ENCODE data around the gene HS3ST4.
"Not testable (repeated sequence)": the region's sequence is repeated elsewhere in the genome, so short reads cannot be mapped to it uniquely, and the experiment has no call there.

The HS3ST4 gene

GRCh38 chr16:26005336-26005735 lies 313.6 kb downstream of the HS3ST4 start:
- DNase-seq (ENCODE audit: low read depth) = no peak

GRCh38 chr16:26012376-26012775 lies 320.6 kb downstream of the HS3ST4 start:
- no peak for DNase-seq (ENCODE audit: low read depth)

- DNase-seq (ENCODE audit: low read depth) = no peak
These were observed 324.0 kb downstream of the HS3ST4 start for GRCh38 chr16:26015776-26016175.

- no peak for DNase-seq (ENCODE audit: low read depth)
These were observed 325.2 kb downstream of the HS3ST4 start for GRCh38 chr16:26016989-26017388.

GRCh38 chr16:26019381-26020242 lies 327.9 kb downstream of the HS3ST4 start:
- DNase-seq (ENCODE audit: low read depth) = no peak

- DNase-seq (ENCODE audit: low read depth) = no peak
These were observed 335.1 kb downstream of the HS3ST4 start for GRCh38 chr16:26026709-26027450.

- DNase-seq (ENCODE audit: low read depth) = no peak
These were observed 339.5 kb downstream of the HS3ST4 start for GRCh38 chr16:26031286-26031685.

GRCh38 chr16:26032661-26033060 lies 340.9 kb downstream of the HS3ST4 start:
- DNase-seq (ENCODE audit: low read depth) = not testable (repeated sequence)

- no peak for DNase-seq (ENCODE audit: low read depth)
These were observed 350.4 kb downstream of the HS3ST4 start for GRCh38 chr16:26041952-26042668.

GRCh38 chr16:26050472-26050871 lies 358.7 kb downstream of the HS3ST4 start:
- no peak for DNase-seq (ENCODE audit: low read depth)

GRCh38 chr16:26051063-26051462 lies 359.3 kb downstream of the HS3ST4 start:
- no peak for DNase-seq (ENCODE audit: low read depth)

- no peak for DNase-seq (ENCODE audit: low read depth)
These were observed 362.1 kb downstream of the HS3ST4 start for GRCh38 chr16:26053889-26054288.

GRCh38 chr16:26058326-26058725 lies 366.6 kb downstream of the HS3ST4 start:
- DNase-seq (ENCODE audit: low read depth) = no peak

GRCh38 chr16:26070302-26071100 lies 378.7 kb downstream of the HS3ST4 start:
- no peak for DNase-seq (ENCODE audit: low read depth)

- no peak for DNase-seq (ENCODE audit: low read depth)
These were observed 379.5 kb downstream of the HS3ST4 start for GRCh38 chr16:26071101-26071866.

- DNase-seq (ENCODE audit: low read depth) = no peak
These were observed 387.1 kb downstream of the HS3ST4 start for GRCh38 chr16:26078716-26079355.

- DNase-seq (ENCODE audit: low read depth) = no peak
These were observed 395.3 kb downstream of the HS3ST4 start for GRCh38 chr16:26087091-26087490.

GRCh38 chr16:26091511-26091910 lies 399.8 kb downstream of the HS3ST4 start:
- DNase-seq (ENCODE audit: low read depth) = no peak

- not testable (repeated sequence) for DNase-seq (ENCODE audit: low read depth)
These were observed 406.4 kb downstream of the HS3ST4 start for GRCh38 chr16:26098206-26098605.

GRCh38 chr16:26102369-26102768 lies 410.6 kb downstream of the HS3ST4 start:
- DNase-seq (ENCODE audit: low read depth) = no peak

Measured in stimulated activated CD8-positive, alpha-beta memory T cell treated with anti-CD3 and anti-CD28 coated beads, Interleukin-4, amount 100 ng/mL, for 24 hours (primary cell).